Sigmoid colon (tissue), 4 donors: Measurements from ENCODE around the gene DPP3.

Experiments used
- EP300 ChIP-seq, 4 donors: sonication (generic); formaldehyde crosslinking; IDR thresholded peaks; one replicate each; pipeline ENCODE4 v1.6.1; 2017; ENCODE audit warnings: antibody characterized with exemption in 4 of 4
- POLR2A ChIP-seq, 2 donors: fragments of 450-650 bp; IDR thresholded peaks; one replicate each; pipeline ENCODE4 v1.6.1; 2016; ENCODE audit warnings: antibody characterized with exemption in 2 of 2, mild to moderate bottlenecking in 2 of 2, moderate library complexity in 2 of 2
- TF ChIP-seq, protein P1 (sequence below), 4 experiments: fragments of 450-650 bp in 3 of 4; fragments of 200-600 bp in 1 of 4; IDR thresholded peaks; one replicate each; pipeline ENCODE4 v1.5.1; 2016 to 2019; ENCODE audit warnings: antibody characterized with exemption in 4 of 4, mild to moderate bottlenecking in 3 of 4, moderate library complexity in 2 of 4

DNA sequence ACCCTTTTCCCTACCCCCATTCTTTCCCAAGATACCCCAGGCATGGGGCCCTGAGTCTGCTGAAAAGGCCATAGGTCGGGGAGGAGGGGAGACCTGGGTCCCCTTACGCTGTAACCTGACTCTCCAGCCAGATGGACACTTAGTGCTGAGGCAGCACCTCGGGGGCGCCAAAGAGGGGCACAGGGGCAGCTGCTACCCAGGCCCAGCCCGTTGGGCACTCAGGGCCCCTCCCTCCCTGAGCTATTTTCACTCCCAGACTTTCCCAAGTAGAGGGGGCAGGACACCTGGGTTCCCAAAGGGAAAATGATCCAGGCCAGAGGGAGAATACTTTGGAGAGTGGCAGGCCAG, 67.4 kb downstream of the DPP3 start:
- TF ChIP-seq, protein P1, sequence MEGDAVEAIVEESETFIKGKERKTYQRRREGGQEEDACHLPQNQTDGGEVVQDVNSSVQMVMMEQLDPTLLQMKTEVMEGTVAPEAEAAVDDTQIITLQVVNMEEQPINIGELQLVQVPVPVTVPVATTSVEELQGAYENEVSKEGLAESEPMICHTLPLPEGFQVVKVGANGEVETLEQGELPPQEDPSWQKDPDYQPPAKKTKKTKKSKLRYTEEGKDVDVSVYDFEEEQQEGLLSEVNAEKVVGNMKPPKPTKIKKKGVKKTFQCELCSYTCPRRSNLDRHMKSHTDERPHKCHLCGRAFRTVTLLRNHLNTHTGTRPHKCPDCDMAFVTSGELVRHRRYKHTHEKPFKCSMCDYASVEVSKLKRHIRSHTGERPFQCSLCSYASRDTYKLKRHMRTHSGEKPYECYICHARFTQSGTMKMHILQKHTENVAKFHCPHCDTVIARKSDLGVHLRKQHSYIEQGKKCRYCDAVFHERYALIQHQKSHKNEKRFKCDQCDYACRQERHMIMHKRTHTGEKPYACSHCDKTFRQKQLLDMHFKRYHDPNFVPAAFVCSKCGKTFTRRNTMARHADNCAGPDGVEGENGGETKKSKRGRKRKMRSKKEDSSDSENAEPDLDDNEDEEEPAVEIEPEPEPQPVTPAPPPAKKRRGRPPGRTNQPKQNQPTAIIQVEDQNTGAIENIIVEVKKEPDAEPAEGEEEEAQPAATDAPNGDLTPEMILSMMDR (IDR thresholded peaks at IDR 0.05): no peak
- TF ChIP-seq POLR2A (IDR thresholded peaks at IDR 0.05): no peak
- TF ChIP-seq EP300 (IDR thresholded peaks at IDR 0.05): no peak
